ENCODE results near the gene MICA. TPM values are rescaled to one million over a fixed set of nuclear protein-coding genes. Genes with fewer than 3 reads are reported as not detected.

The MICA gene
- total RNA-seq, 4 donors from 2014 or later, result 13.4 to 23.5 (median 15.9) TPM

DNA sequence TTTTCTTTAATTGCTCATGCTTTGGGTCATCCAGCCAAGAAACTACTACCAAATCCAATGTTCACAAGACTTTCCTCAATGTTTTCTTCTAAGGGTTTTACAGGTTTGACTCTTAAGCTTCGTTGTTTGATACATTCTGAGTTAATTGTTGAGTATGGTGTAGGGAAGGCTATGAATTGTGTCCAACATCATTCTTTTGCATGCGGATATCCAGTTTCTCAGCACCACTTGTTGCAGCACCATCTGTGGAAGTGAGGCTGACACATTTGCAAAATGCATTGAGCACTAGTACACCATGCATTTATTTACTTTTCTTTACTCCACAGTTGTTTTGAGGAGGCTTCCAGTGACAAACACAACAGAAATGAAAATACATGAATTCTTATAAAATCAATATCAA lies 17.2 kb downstream of the MICA start:
- TF ChIP-seq, protein P1, sequence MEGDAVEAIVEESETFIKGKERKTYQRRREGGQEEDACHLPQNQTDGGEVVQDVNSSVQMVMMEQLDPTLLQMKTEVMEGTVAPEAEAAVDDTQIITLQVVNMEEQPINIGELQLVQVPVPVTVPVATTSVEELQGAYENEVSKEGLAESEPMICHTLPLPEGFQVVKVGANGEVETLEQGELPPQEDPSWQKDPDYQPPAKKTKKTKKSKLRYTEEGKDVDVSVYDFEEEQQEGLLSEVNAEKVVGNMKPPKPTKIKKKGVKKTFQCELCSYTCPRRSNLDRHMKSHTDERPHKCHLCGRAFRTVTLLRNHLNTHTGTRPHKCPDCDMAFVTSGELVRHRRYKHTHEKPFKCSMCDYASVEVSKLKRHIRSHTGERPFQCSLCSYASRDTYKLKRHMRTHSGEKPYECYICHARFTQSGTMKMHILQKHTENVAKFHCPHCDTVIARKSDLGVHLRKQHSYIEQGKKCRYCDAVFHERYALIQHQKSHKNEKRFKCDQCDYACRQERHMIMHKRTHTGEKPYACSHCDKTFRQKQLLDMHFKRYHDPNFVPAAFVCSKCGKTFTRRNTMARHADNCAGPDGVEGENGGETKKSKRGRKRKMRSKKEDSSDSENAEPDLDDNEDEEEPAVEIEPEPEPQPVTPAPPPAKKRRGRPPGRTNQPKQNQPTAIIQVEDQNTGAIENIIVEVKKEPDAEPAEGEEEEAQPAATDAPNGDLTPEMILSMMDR (IDR thresholded peaks at IDR 0.05; ENCODE audit: low read depth), result no peak

- TF ChIP-seq, protein P1 (IDR thresholded peaks at IDR 0.05; ENCODE audit: low read depth), result no peak
Measured at GRCh38 chr6:31422587-31422986, 19.2 kb downstream of the MICA start.

GRCh38 chr6:31423550-31423949 lies 20.2 kb downstream of the MICA start:
- TF ChIP-seq, protein P1 (IDR thresholded peaks at IDR 0.05; ENCODE audit: low read depth), result no peak

DNA sequence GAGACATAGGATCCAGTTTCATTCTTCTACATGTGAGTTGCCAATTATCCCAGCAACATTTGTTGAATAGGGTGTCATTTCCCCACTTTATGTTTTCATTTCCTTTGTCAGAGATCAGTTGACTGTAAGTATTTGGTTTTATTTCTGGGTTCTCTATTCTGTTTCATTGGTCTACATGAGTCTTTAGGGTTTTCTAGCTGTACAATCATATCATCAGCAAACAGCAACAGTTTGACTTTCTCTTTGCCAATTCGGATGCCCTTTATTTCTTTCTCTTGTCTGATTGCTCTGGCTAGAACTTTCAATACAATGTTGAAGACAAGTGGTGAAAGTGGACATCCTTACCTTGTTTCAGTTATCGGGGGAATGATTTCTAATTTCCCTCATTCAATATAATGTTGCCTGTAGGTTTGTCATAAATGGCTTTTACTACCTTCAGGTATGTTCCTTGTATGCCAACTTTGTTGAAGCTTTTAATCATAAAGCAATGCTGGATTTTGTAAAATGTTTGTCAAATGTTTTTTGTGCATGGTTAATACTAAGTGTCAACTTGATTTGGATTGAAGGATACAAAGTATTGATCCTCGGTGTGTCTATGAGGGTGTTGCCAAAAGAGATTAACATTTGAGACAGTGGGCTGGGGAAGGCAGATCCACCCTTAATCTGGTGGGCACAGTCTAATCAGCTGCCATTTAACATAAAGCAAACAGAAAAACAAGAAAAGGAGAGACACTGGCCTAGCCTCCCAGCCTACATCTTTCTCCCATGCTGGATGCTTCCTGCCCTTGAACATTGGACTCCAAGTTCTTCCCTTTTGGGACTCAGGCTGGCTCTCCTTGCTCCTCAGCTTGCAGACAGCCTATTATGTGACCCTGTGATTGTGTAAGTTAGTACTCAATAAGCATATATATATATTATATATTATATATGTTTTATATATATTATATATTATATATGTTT lies 23.3 kb downstream of the MICA start:
- TF ChIP-seq, protein P1 (IDR thresholded peaks at IDR 0.05; ENCODE audit: low read depth), result no peak

DNA sequence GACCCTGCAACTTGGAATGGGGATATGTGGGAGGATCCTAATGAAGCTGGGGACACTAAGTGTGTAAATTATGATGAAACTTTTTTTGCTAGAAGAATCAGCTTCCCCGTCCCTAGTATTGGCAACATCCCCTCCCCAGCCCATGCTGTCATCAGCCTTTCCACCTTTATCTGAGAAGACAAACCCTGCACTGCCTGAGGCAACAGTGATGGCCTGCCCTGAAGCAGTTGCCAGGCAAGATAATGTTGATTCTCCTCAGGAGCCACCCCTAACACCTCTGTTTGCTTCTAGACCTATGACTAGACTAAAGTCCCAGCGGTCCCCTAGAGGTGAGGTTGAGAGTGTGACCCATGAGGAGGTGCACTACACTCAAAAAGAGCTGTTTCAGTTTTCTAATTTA lies 27.1 kb downstream of the MICA start:
- TF ChIP-seq, protein P1 (IDR thresholded peaks at IDR 0.05; ENCODE audit: low read depth), result no peak

DNA sequence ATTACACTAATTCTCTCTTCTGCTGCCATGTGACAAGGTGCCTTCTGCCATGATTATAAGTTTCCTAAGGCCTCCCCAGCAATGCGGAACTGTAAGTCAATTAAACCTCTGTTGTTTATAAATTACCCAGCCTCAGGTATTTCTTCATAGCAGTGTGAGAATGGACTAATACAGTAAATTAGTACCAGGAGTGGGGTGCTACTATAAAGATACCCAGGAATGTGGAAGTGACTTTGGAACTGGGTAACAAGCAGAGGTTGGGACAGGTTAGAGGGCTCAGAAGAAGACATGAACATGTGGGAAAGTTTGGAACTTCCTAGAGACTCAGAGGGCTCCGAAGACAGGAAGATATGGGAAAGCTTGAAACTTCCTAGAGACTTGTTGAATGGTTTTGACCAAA lies 34.8 kb downstream of the MICA start:
- TF ChIP-seq, protein P1 (IDR thresholded peaks at IDR 0.05; ENCODE audit: low read depth), result no peak

DNA sequence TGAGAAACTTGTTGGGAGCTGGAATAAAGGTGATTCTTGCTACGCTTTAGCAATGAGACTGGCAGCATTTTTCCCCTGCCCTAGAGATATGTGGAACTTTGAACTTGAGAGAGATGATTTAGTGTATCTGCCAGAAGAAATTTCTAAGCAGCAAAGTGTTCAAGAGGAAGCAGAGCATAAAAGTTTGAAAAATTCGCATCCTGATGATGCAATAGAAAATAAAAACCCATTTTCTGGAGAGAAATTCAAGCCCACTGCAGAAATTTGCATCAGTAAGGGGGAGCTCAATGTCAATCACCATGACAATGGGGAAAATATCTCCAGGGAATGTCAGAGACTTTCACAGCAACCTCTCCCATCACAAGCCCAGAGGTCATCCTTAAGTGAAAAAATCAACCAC lies 35.3 kb downstream of the MICA start:
- TF ChIP-seq, protein P1 (IDR thresholded peaks at IDR 0.05; ENCODE audit: low read depth), result no peak
